Sigmoid colon (tissue), 4 donors: ENCODE measurements around the gene DPEP2NB.

Source experiments
- CTCF ChIP-seq, 4 experiments: fragments of 450-650 bp in 3 of 4; fragments of 200-600 bp in 1 of 4; IDR thresholded peaks; one replicate each; pipeline ENCODE4 v1.5.1; 2016 to 2019; ENCODE audit warnings: antibody characterized with exemption in 4 of 4, mild to moderate bottlenecking in 3 of 4, moderate library complexity in 2 of 4
- EP300 ChIP-seq, 4 donors: sonication (generic); formaldehyde crosslinking; IDR thresholded peaks; one replicate each; pipeline ENCODE4 v1.6.1; 2017; ENCODE audit warnings: antibody characterized with exemption in 4 of 4

DNA sequence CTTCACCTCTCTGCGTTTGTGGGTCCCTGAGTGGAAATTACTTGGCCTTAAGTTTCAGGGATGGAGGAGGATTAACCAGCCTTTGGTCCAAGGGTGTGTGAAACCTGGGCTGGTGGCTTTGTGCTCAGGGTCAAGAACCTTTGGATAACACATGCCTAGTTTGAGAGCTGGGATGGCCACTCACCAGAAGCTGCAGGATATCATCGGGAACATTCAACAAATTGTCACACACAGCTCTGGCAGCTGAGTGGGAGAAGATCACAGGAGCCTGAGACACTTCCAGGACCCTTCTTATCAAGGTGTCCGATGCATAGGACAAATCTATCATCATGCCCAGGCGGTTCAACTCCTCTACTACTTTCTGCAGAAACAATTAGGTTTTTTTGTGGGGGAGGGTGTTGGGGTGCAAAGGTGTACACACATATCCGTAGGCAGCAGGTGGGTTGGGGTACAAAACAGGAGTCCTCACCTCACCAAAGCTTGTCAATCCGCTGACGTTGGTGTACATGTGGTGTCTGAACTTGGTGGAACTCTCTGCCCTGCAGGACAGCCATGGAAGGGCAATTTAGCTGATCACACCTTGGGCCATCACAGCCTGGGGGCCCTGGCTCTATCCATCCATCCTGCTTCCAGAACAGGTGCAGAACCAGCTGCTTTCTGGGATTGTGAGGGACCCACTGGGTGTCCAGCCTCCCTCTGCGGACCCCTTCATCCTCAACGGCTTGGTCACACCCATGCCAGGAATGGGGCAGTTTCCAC lies 38.1 kb downstream of the DPEP2NB start:
- TF ChIP-seq CTCF (IDR thresholded peaks at IDR 0.05): no peak
- TF ChIP-seq EP300 (IDR thresholded peaks at IDR 0.05): no peak
